K562 (cell line): Measurements from ENCODE around the gene USP11. TPM values are rescaled to one million over a fixed set of nuclear protein-coding genes. Genes with fewer than 3 reads are reported as not detected.

Source experiments
- CBFA2T2 ChIP-seq: fragments of 450-650 bp; conservative IDR thresholded peaks from 2 replicates; pipeline ENCODE4 v1.6.1; 2017; ENCODE audit warnings: mild to moderate bottlenecking
- FOXP4 ChIP-seq: sonication (generic); formaldehyde crosslinking; IDR thresholded peaks from 2 replicates; pipeline ENCODE4 v1.8.0; 2022; ENCODE audit warnings: mild to moderate bottlenecking, missing genetic modification reagents, borderline replicate concordance
- JUN ChIP-seq, 2 experiments: sonication (generic) in 1 of 2; formaldehyde crosslinking in 1 of 2; IDR thresholded peaks; 2 replicates each; pipeline versions ENCODE4 v1.6.1 to v1.8.0; 2012 to 2022; ENCODE audit warnings: borderline replicate concordance in 2 of 2, mild to moderate bottlenecking in 2 of 2, improper control_type of control experiment in 1 of 2, low read depth in 1 of 2, low read length in 1 of 2, missing genetic modification reagents in 1 of 2
- JUNB ChIP-seq: fragments of 450-650 bp; formaldehyde crosslinking; conservative IDR thresholded peaks from 2 replicates; pipeline ENCODE4 v1.4.0; 2020; ENCODE audit warnings: mild to moderate bottlenecking
- MAFK ChIP-seq: IDR thresholded peaks from 2 replicates; pipeline ENCODE4 v1.6.1; 2011; ENCODE audit warnings: low read length, improper control_type of control experiment
- RBM15 ChIP-seq: fragments of 200-400 bp; formaldehyde crosslinking; IDR thresholded peaks from 2 replicates; pipeline ENCODE4 v1.6.1; 2018; ENCODE audit warnings: mild to moderate bottlenecking, low read length, moderate library complexity; ENCODE audit not compliant: insufficient read depth
- TCF7 ChIP-seq: sonication (generic); IDR thresholded peaks from 2 replicates; pipeline ENCODE4 v1.6.1; 2016; ENCODE audit warnings: antibody characterized with exemption, borderline replicate concordance
- TFAP4 ChIP-seq: sonication (generic); formaldehyde crosslinking; IDR thresholded peaks from 2 replicates; pipeline ENCODE4 v1.8.0; 2022; ENCODE audit warnings: missing genetic modification reagents, mild to moderate bottlenecking, moderate library complexity, borderline replicate concordance
- polyA plus RNA-seq, 8 experiments: library from polyadenylated mRNA; depleted of rRNA in 4 of 8; stranded (reverse) in 5 of 8; unstranded in 3 of 8; fragments of >200 nt; fragmentation: Nextera tagmentation in 2 of 8; fragmentation: Illumina TruSeq in 1 of 8; extraction: Ambion mirVana in 2 of 8; extraction: Trizol in 1 of 8; gene quantifications; 2 replicates each; pipeline versions ENCODE4 v1.2.1 to v1.2.3, GENCODE V29; 2011 to 2014; ENCODE audit warnings: inconsistent platforms in 1 of 8, missing spikeins in 1 of 8
- total RNA-seq, 7 experiments: library from RNA; depleted of rRNA in 6 of 7; stranded (reverse); fragments of >200 nt in 6 of 7; fragmentation: Illumina TruSeq in 2 of 7; extraction: Trizol in 2 of 7; gene quantifications; 2 replicates each; pipeline versions ENCODE4 v1.2.1 to v1.2.3, GENCODE V29; 2011 to 2021; ENCODE audit warnings: low replicate concordance in 1 of 7
- TF ChIP-seq, protein P1 (sequence below): fragments of 450-650 bp; IDR thresholded peaks from 2 replicates; pipeline ENCODE4 v1.6.1; 2016; ENCODE audit warnings: low read depth

The USP11 gene
- total and polyA plus RNA-seq, 9 of the 15 experiments (the other 6 are each of a cell fraction or from before 2014, with no cell fraction given) = 2.5 to 29.0 (median 11.7) TPM

GRCh38 chrX:47193475-47194193 lies 39.2 kb upstream of the USP11 start, which contains the start of gene UBA1 (continued):
- TF ChIP-seq, protein P1, sequence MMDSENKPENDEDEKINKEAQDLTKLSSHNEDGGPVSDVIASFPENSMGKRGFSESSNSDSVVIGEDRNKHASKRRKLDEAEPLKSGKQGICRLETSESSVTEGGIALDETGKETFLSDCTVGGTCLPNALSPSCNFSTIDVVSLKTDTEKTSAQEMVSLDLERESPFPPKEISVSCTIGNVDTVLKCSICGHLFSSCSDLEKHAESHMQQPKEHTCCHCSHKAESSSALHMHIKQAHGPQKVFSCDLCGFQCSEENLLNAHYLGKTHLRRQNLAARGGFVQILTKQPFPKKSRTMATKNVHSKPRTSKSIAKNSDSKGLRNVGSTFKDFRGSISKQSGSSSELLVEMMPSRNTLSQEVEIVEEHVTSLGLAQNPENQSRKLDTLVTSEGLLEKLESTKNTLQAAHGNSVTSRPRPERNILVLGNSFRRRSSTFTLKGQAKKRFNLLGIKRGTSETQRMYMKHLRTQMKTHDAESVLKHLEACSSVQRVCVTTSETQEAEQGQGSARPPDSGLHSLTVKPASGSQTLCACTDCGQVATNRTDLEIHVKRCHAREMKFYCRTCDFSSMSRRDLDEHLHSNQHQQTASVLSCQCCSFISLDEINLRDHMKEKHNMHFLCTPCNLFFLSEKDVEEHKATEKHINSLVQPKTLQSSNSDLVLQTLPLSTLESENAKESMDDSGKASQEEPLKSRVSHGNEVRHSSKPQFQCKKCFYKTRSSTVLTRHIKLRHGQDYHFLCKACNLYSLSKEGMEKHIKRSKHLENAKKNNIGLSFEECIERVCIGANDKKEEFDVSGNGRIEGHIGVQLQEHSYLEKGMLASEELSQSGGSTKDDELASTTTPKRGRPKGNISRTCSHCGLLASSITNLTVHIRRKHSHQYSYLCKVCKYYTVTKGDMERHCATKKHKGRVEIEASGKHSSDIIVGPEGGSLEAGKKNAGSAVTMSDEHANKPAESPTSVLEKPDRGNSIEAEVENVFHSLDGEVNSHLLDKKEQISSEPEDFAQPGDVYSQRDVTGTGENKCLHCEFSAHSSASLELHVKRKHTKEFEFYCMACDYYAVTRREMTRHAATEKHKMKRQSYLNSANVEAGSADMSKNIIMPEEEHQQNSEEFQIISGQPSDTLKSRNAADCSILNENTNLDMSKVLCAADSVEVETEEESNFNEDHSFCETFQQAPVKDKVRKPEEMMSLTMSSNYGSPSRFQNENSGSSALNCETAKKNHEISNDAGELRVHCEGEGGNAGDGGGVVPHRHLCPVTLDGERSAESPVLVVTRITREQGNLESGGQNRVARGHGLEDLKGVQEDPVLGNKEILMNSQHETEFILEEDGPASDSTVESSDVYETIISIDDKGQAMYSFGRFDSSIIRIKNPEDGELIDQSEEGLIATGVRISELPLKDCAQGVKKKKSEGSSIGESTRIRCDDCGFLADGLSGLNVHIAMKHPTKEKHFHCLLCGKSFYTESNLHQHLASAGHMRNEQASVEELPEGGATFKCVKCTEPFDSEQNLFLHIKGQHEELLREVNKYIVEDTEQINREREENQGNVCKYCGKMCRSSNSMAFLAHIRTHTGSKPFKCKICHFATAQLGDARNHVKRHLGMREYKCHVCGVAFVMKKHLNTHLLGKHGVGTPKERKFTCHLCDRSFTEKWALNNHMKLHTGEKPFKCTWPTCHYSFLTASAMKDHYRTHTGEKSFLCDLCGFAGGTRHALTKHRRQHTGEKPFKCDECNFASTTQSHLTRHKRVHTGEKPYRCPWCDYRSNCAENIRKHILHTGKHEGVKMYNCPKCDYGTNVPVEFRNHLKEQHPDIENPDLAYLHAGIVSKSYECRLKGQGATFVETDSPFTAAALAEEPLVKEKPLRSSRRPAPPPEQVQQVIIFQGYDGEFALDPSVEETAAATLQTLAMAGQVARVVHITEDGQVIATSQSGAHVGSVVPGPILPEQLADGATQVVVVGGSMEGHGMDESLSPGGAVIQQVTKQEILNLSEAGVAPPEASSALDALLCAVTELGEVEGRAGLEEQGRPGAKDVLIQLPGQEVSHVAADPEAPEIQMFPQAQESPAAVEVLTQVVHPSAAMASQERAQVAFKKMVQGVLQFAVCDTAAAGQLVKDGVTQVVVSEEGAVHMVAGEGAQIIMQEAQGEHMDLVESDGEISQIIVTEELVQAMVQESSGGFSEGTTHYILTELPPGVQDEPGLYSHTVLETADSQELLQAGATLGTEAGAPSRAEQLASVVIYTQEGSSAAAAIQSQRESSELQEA = no peak
- no peak for TF ChIP-seq FOXP4 (CRISPR knock-in tag)
- no peak for TF ChIP-seq JUNB (CRISPR knock-in tag)
- TF ChIP-seq TFAP4 (CRISPR knock-in tag) = peak; percentile 71
- no peak for TF ChIP-seq TCF7
- TF ChIP-seq MAFK = no peak
- peak; percentile 66; the same call in 1 of the 2 replicates for TF ChIP-seq JUN (IDR thresholded peaks at IDR 0.05; ENCODE audit: borderline replicate concordance, low read depth, low read length)
- no peak for TF ChIP-seq JUN (CRISPR knock-in tag; IDR thresholded peaks at IDR 0.05; ENCODE audit: borderline replicate concordance)
- TF ChIP-seq CBFA2T2 = no peak
- TF ChIP-seq RBM15 = no peak
